Neural progenitor cell (in vitro differentiated cells): ENCODE data around the gene OR8G5.

Source experiments
- EZH2 ChIP-seq: fragments of 200-600 bp; sonication (generic); IDR thresholded peaks from 2 replicates; pipeline ENCODE4 v1.6.1; 2017; ENCODE audit warnings: antibody characterized with exemption, mild to moderate bottlenecking, moderate library complexity
- EZH2phosphoT487 ChIP-seq: fragments of 200-600 bp; sonication (generic); IDR thresholded peaks from 2 replicates; pipeline ENCODE4 v1.6.1; 2017; ENCODE audit warnings: antibody characterized with exemption
- TF ChIP-seq, protein P1 (sequence below): fragments of 200-600 bp; sonication (generic); IDR thresholded peaks from 2 replicates; pipeline ENCODE4 v1.5.1; 2017; ENCODE audit warnings: antibody characterized with exemption, mild to moderate bottlenecking

DNA sequence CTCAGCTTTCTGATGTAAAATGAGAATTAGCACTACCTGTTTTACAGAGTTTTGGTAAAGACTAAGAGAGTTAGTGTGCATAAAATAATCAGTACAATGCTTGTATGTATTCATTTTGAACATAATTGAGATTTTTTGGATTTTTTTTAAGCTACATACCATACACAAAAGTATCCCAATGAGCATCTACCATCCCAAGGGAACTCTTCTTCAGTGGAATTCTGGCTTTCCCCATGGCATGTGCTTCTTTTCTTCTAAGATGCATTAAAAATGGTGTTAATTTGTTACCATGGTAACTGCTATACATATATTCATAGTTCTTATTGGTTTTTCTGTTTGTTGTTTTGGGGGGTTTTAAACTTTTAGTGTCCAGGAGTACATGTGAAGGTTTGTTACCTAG lies 39.8 kb downstream of the OR8G5 start:
- TF ChIP-seq, protein P1, sequence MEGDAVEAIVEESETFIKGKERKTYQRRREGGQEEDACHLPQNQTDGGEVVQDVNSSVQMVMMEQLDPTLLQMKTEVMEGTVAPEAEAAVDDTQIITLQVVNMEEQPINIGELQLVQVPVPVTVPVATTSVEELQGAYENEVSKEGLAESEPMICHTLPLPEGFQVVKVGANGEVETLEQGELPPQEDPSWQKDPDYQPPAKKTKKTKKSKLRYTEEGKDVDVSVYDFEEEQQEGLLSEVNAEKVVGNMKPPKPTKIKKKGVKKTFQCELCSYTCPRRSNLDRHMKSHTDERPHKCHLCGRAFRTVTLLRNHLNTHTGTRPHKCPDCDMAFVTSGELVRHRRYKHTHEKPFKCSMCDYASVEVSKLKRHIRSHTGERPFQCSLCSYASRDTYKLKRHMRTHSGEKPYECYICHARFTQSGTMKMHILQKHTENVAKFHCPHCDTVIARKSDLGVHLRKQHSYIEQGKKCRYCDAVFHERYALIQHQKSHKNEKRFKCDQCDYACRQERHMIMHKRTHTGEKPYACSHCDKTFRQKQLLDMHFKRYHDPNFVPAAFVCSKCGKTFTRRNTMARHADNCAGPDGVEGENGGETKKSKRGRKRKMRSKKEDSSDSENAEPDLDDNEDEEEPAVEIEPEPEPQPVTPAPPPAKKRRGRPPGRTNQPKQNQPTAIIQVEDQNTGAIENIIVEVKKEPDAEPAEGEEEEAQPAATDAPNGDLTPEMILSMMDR = no peak
- TF ChIP-seq EZH2phosphoT487 (no peak), EZH2 (no peak)
